Measurements from ENCODE around the gene CCDC160. TPM values are rescaled to one million over a fixed set of nuclear protein-coding genes. Genes with fewer than 3 reads are reported as not detected.

Gene CCDC160
- total RNA-seq, 2 donors from 2014 or later, result 0.74 to 2.5 TPM

- H3K36me3 ChIP-seq, result no peaks in the 10 kb centered on the region
- H3K4me1 ChIP-seq (replicated peaks), result no peaks in the 10 kb centered on the region
- TF ChIP-seq POLR2A (IDR thresholded peaks at IDR 0.05) (no peak), CTCF (IDR thresholded peaks at IDR 0.05) (no peak), POLR2AphosphoS5 (IDR thresholded peaks at IDR 0.05) (no peak)
- DNase-seq (ENCODE audit: low spot score), result no peak
- no peaks in the 10 kb centered on the region for H3K27me3 ChIP-seq (replicated peaks; ENCODE audit: insufficient read depth)
- H3K4me3 ChIP-seq, result no peak overlapping the region
- intact Hi-C loops (cut with DNase I), result no loop called here
- no peak overlapping the region for H3K27ac ChIP-seq
- no peaks in the 10 kb centered on the region for H3K9me3 ChIP-seq
These were observed 12.3 kb downstream of the CCDC160 start for GRCh38 chrX:134249241-134249640.

GRCh38 chrX:134251241-134251640 lies 14.3 kb downstream of the CCDC160 start:
- Histone ChIP-seq H3K36me3 (no peaks in the 10 kb centered on the region), H3K4me3 (no peak overlapping the region), H3K4me1 (replicated peaks) (no peaks in the 10 kb centered on the region), H3K27me3 (replicated peaks; ENCODE audit: insufficient read depth) (no peaks in the 10 kb centered on the region), H3K27ac (no peak overlapping the region), H3K9me3 (no peaks in the 10 kb centered on the region)
- DNase-seq (ENCODE audit: low spot score), result no peak
- intact Hi-C loops (cut with DNase I), result no loop called here
- 25% methylated on average over 1 of the region's 1 CpG for whole genome bisulfite sequencing
- TF ChIP-seq CTCF (IDR thresholded peaks at IDR 0.05), result no peak
- TF ChIP-seq POLR2AphosphoS5 (IDR thresholded peaks at IDR 0.05), result no peak
- TF ChIP-seq POLR2A (IDR thresholded peaks at IDR 0.05), result no peak

GRCh38 chrX:134254511-134254910 lies 17.5 kb downstream of the CCDC160 start:
- Histone ChIP-seq H3K4me1 (replicated peaks) (no peaks in the 10 kb centered on the region), H3K36me3 (no peaks in the 10 kb centered on the region), H3K9me3 (no peaks in the 10 kb centered on the region), H3K27ac (no peak overlapping the region), H3K4me3 (no peak overlapping the region), H3K27me3 (replicated peaks; ENCODE audit: insufficient read depth) (no peaks in the 10 kb centered on the region)
- TF ChIP-seq POLR2A (IDR thresholded peaks at IDR 0.05), result no peak
- no peak for TF ChIP-seq CTCF (IDR thresholded peaks at IDR 0.05)
- TF ChIP-seq POLR2AphosphoS5 (IDR thresholded peaks at IDR 0.05), result no peak
- intact Hi-C loops (cut with DNase I), result no loop called here
- no peak for DNase-seq (ENCODE audit: low spot score)

GRCh38 chrX:134255555-134255954 lies 18.6 kb downstream of the CCDC160 start:
- TF ChIP-seq POLR2A (IDR thresholded peaks at IDR 0.05), result no peak
- TF ChIP-seq POLR2AphosphoS5 (IDR thresholded peaks at IDR 0.05), result no peak
- TF ChIP-seq CTCF (IDR thresholded peaks at IDR 0.05), result no peak
- no peaks in the 10 kb centered on the region for H3K27me3 ChIP-seq (replicated peaks; ENCODE audit: insufficient read depth)
- H3K4me1 ChIP-seq (replicated peaks), result no peaks in the 10 kb centered on the region
- intact Hi-C loops (cut with DNase I), result no loop called here
- WGBS, result 98% methylated on average over 5 of the region's 5 CpGs
- no peaks in the 10 kb centered on the region for H3K9me3 ChIP-seq
- no peak for DNase-seq (ENCODE audit: low spot score)
- no peak overlapping the region for H3K27ac ChIP-seq
- no peak overlapping the region for H3K4me3 ChIP-seq
- H3K36me3 ChIP-seq, result no peaks in the 10 kb centered on the region

DNA sequence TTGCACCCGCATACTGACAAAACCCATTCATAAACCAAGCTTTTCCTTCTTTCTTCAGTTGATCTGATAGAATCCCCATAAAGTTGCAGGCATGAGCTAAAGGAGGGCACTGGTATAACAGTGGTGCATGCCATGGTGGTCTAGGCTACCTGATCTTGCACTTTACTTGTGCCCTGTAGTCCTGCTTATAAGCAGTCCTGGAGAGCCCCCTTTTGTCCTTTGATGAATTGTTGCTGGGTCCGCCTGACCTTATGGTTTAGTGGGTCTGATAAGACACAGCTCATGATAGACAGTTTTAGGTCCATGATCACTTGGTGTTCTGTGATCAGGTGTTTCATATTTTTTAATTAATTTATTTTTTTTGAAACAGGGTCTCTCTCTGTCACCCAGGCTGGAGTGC lies 19.7 kb downstream of the CCDC160 start:
- Histone ChIP-seq H3K36me3 (no peaks in the 10 kb centered on the region), H3K4me1 (replicated peaks) (no peaks in the 10 kb centered on the region), H3K4me3 (no peak overlapping the region), H3K9me3 (no peaks in the 10 kb centered on the region), H3K27me3 (replicated peaks; ENCODE audit: insufficient read depth) (no peaks in the 10 kb centered on the region), H3K27ac (no peak overlapping the region)
- DNase-seq (ENCODE audit: low spot score), result no peak
- 100% methylated on average over 2 of the region's 2 CpGs for WGBS
- TF ChIP-seq POLR2A (IDR thresholded peaks at IDR 0.05) (no peak), CTCF (IDR thresholded peaks at IDR 0.05) (no peak), POLR2AphosphoS5 (IDR thresholded peaks at IDR 0.05) (no peak)
- intact Hi-C loops (cut with DNase I), result no loop called here
